HepG2 (cell line): ENCODE measurements around the gene GGA3. TPM values are rescaled to one million over a fixed set of nuclear protein-coding genes. Genes with fewer than 3 reads are reported as not detected.

Experiments
- BHLHE40 ChIP-seq: IDR thresholded peaks from 2 replicates; pipeline ENCODE4 v1.6.1; 2011; ENCODE audit warnings: low read length, improper control_type of control experiment
- CCDC6 ChIP-seq: sonication (generic); formaldehyde crosslinking; IDR thresholded peaks from 2 replicates; pipeline ENCODE4 v1.8.1; 2022; ENCODE audit warnings: mild to moderate bottlenecking, missing genetic modification reagents, moderate library complexity
- CHD2 ChIP-seq: IDR thresholded peaks from 2 replicates; pipeline ENCODE4 v1.6.1; 2011; ENCODE audit warnings: low read depth, low read length, improper control_type of control experiment
- CREM ChIP-seq, 2 experiments: sonication (generic) in 1 of 2; formaldehyde crosslinking in 1 of 2; IDR thresholded peaks; 2 replicates each; pipeline versions ENCODE4 v1.4.0 to v1.6.1; 2016 to 2020; ENCODE audit warnings: antibody characterized with exemption in 1 of 2, mild to moderate bottlenecking in 1 of 2, missing genetic modification reagents in 1 of 2
- FOXC1 ChIP-seq: sonication (generic); formaldehyde crosslinking; IDR thresholded peaks from 2 replicates; pipeline ENCODE4 v1.8.0; 2022; ENCODE audit warnings: mild to moderate bottlenecking, missing genetic modification reagents, borderline replicate concordance
- MIXL1 ChIP-seq: IDR thresholded peaks from 2 replicates; pipeline ENCODE4 v1.6.1; 2016
- NFIC ChIP-seq: IDR thresholded peaks from 2 replicates; pipeline ENCODE4 v1.6.1; 2012; ENCODE audit warnings: mild to moderate bottlenecking, low read length, inconsistent platforms
- PAF1 ChIP-seq: IDR thresholded peaks from 2 replicates; pipeline ENCODE4 v1.6.1; 2016; ENCODE audit warnings: missing genetic modification reagents, missing compliant biosample characterization
- PHF20 ChIP-seq: sonication (generic); formaldehyde crosslinking; IDR thresholded peaks from 2 replicates; pipeline ENCODE4 v1.5.0; 2020; ENCODE audit warnings: mild to moderate bottlenecking, missing genetic modification reagents
- RAD21 ChIP-seq: fragments of 450-650 bp; formaldehyde crosslinking; IDR thresholded peaks from 2 replicates; pipeline ENCODE4 v1.5.0; 2020; ENCODE audit warnings: mild to moderate bottlenecking
- RNF2 ChIP-seq: fragments of 450-650 bp; conservative IDR thresholded peaks from 2 replicates; pipeline ENCODE4 v1.6.1; 2016; ENCODE audit warnings: low read depth
- SAFB2 ChIP-seq: sonication (generic); formaldehyde crosslinking; IDR thresholded peaks from 2 replicates; pipeline ENCODE4 v1.5.1; 2020; ENCODE audit warnings: missing genetic modification reagents, low read depth, mild to moderate bottlenecking, borderline replicate concordance
- SMARCE1 ChIP-seq: fragments of 450-650 bp; IDR thresholded peaks from 2 replicates; pipeline ENCODE4 v1.6.1; 2017; ENCODE audit warnings: borderline replicate concordance
- SRSF9 ChIP-seq: fragments of 200-400 bp; formaldehyde crosslinking; IDR thresholded peaks from 2 replicates; pipeline ENCODE4 v1.6.1; 2018; ENCODE audit warnings: borderline replicate concordance, mild to moderate bottlenecking, low read depth, low read length; ENCODE audit not compliant: insufficient read depth, poor library complexity, severe bottlenecking
- WIZ ChIP-seq: sonication (generic); formaldehyde crosslinking; IDR thresholded peaks from 2 replicates; pipeline ENCODE4 v1.5.1; 2020; ENCODE audit warnings: mild to moderate bottlenecking, missing genetic modification reagents
- ZBTB1 ChIP-seq: sonication (generic); formaldehyde crosslinking; IDR thresholded peaks from 2 replicates; pipeline ENCODE4 v1.4.0; 2020; ENCODE audit warnings: missing genetic modification reagents, borderline replicate concordance
- ZNF205 ChIP-seq: IDR thresholded peaks from 2 replicates; pipeline ENCODE4 v1.6.1; 2018; ENCODE audit warnings: missing biosample characterization, missing genetic modification reagents
- ZNF225 ChIP-seq: sonication (generic); formaldehyde crosslinking; IDR thresholded peaks from 2 replicates; pipeline ENCODE4 v1.4.0; 2020; ENCODE audit warnings: mild to moderate bottlenecking, missing genetic modification reagents
- ZNF24 ChIP-seq: fragments of 450-650 bp; IDR thresholded peaks from 2 replicates; pipeline ENCODE4 v1.6.1; 2017; ENCODE audit warnings: antibody characterized with exemption, mild to moderate bottlenecking
- ZNF501 ChIP-seq: sonication (generic); formaldehyde crosslinking; IDR thresholded peaks from 2 replicates; pipeline ENCODE4 v1.5.1; 2020; ENCODE audit warnings: mild to moderate bottlenecking, moderate library complexity, missing genetic modification reagents
- polyA plus RNA-seq, 8 experiments: library from polyadenylated mRNA; depleted of rRNA in 3 of 8; stranded (reverse) in 7 of 8; unstranded in 1 of 8; fragments of >200 nt; fragmentation: Illumina TruSeq in 4 of 8; extraction: Trizol in 4 of 8; gene quantifications; 2 replicates each; pipeline versions ENCODE4 v1.2.1 to v1.2.3, GENCODE V29; 2011 to 2016; ENCODE audit warnings: low read depth in 4 of 8, missing spikeins in 1 of 8, mixed read lengths in 1 of 8; ENCODE audit not compliant: insufficient read depth in 1 of 8
- total RNA-seq, 5 experiments: library from RNA; depleted of rRNA; stranded (reverse); fragments of >200 nt; fragmentation: Illumina TruSeq; extraction: Trizol; gene quantifications; 2 replicates each; pipeline ENCODE4 v1.2.3, GENCODE V29; 2016; ENCODE audit warnings: low read depth in 1 of 5
- TF ChIP-seq, protein P1 (sequence below): sonication (generic); formaldehyde crosslinking; IDR thresholded peaks from 2 replicates; pipeline ENCODE4 v1.5.0; 2020; ENCODE audit warnings: missing genetic modification reagents
- TF ChIP-seq, protein P2 (sequence below): sonication (generic); formaldehyde crosslinking; IDR thresholded peaks from 2 replicates; pipeline ENCODE4 v1.4.0; 2020; ENCODE audit warnings: missing genetic modification reagents, borderline replicate concordance
- TF ChIP-seq, protein P3 (sequence below): sonication (generic); IDR thresholded peaks from 2 replicates; pipeline ENCODE4 v1.6.1; 2016; ENCODE audit warnings: low read depth, borderline replicate concordance
- TF ChIP-seq, protein P4 (sequence below): sonication (generic); formaldehyde crosslinking; IDR thresholded peaks from 2 replicates; pipeline ENCODE4 v1.4.0; 2020; ENCODE audit warnings: missing genetic modification reagents

The GGA3 gene
- total and polyA plus RNA-seq, 2 of the 13 experiments (the other 11 are each of a cell fraction or from before 2014, with no cell fraction given): 28.4 to 43.7 TPM

DNA sequence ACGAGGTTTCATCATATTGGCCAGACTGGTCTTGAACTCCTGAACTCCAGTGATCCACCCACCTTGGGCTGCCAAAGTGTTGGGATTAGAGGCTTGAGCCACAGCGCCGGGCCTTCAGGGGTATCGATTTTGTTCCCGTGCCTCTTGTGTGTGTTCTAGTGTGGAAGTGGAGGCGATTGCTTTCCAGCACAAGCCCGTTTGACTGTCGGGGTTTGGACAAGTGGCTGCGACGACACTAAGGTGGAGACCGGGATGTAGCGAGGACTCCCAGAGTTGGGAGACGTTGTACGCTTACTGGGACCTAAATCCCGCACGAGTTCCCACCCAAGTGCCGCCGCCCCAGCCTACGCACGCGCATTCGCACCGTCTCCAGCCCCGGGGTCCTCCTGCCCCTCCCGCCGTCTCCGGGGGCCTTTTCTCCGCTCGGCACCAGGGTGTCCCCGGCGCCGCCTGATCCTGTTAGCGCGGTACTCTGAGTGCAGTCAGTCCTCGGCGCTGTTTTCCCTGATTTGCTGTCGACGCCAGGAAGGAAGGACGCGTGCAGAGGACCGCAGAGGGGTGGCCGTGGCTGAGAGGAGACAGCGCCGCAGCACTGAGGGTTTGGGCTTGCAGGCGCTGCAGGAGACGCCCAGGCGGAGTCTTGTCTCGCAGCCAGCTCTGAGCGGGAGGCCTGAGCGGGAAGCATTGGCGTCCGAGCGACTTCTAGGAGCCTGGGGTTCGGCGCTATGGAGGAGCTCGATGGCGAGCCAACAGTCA is 56.2 kb downstream of the GGA3 start, which contains the start of gene NUP85 (continued):
- peak; percentile 77; the same call in 1 of the 2 replicates for TF ChIP-seq ZNF225
- peak; percentile 89 for TF ChIP-seq RNF2
- TF ChIP-seq FOXC1 (CRISPR knock-in tag): peak; percentile 21; the same call in 1 of the 2 replicates
- peak; percentile 87 for TF ChIP-seq PHF20 (CRISPR knock-in tag)
- TF ChIP-seq CREM (IDR thresholded peaks at IDR 0.05): peak; percentile 69; the same call in 1 of the 2 replicates
- no peak for TF ChIP-seq CREM (CRISPR knock-in tag; IDR thresholded peaks at IDR 0.05)
- peak; percentile 99 for TF ChIP-seq ZNF501 (CRISPR knock-in tag)
- TF ChIP-seq CHD2: peak; percentile 61; the same call in 1 of the 2 replicates
- TF ChIP-seq ZBTB1: no peak
- TF ChIP-seq, protein P1, sequence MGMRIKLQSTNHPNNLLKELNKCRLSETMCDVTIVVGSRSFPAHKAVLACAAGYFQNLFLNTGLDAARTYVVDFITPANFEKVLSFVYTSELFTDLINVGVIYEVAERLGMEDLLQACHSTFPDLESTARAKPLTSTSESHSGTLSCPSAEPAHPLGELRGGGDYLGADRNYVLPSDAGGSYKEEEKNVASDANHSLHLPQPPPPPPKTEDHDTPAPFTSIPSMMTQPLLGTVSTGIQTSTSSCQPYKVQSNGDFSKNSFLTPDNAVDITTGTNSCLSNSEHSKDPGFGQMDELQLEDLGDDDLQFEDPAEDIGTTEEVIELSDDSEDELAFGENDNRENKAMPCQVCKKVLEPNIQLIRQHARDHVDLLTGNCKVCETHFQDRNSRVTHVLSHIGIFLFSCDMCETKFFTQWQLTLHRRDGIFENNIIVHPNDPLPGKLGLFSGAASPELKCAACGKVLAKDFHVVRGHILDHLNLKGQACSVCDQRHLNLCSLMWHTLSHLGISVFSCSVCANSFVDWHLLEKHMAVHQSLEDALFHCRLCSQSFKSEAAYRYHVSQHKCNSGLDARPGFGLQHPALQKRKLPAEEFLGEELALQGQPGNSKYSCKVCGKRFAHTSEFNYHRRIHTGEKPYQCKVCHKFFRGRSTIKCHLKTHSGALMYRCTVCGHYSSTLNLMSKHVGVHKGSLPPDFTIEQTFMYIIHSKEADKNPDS: peak; percentile 53; the same call in 1 of the 2 replicates
- TF ChIP-seq, protein P2, sequence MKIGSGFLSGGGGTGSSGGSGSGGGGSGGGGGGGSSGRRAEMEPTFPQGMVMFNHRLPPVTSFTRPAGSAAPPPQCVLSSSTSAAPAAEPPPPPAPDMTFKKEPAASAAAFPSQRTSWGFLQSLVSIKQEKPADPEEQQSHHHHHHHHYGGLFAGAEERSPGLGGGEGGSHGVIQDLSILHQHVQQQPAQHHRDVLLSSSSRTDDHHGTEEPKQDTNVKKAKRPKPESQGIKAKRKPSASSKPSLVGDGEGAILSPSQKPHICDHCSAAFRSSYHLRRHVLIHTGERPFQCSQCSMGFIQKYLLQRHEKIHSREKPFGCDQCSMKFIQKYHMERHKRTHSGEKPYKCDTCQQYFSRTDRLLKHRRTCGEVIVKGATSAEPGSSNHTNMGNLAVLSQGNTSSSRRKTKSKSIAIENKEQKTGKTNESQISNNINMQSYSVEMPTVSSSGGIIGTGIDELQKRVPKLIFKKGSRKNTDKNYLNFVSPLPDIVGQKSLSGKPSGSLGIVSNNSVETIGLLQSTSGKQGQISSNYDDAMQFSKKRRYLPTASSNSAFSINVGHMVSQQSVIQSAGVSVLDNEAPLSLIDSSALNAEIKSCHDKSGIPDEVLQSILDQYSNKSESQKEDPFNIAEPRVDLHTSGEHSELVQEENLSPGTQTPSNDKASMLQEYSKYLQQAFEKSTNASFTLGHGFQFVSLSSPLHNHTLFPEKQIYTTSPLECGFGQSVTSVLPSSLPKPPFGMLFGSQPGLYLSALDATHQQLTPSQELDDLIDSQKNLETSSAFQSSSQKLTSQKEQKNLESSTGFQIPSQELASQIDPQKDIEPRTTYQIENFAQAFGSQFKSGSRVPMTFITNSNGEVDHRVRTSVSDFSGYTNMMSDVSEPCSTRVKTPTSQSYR: no peak
- TF ChIP-seq WIZ: peak; percentile 19; the same call in 1 of the 2 replicates
- no peak for TF ChIP-seq PAF1 (CRISPR knock-in tag)
- no peak; the same call in 1 of the 2 replicates for TF ChIP-seq ZNF205
- TF ChIP-seq, protein P3, sequence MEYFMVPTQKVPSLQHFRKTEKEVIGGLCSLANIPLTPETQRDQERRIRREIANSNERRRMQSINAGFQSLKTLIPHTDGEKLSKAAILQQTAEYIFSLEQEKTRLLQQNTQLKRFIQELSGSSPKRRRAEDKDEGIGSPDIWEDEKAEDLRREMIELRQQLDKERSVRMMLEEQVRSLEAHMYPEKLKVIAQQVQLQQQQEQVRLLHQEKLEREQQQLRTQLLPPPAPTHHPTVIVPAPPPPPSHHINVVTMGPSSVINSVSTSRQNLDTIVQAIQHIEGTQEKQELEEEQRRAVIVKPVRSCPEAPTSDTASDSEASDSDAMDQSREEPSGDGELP: peak; percentile 58
- peak; percentile 9; the same call in 1 of the 2 replicates for TF ChIP-seq RAD21 (CRISPR knock-in tag)
- peak; percentile 49; the same call in 1 of the 2 replicates for TF ChIP-seq SAFB2 (CRISPR knock-in tag)
- TF ChIP-seq CCDC6 (CRISPR knock-in tag): peak; percentile 97
- TF ChIP-seq, protein P4, sequence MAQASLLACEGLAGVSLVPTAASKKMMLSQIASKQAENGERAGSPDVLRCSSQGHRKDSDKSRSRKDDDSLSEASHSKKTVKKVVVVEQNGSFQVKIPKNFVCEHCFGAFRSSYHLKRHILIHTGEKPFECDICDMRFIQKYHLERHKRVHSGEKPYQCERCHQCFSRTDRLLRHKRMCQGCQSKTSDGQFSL (CRISPR knock-in tag): peak; percentile 67
- TF ChIP-seq NFIC: peak; percentile 43; the same call in 1 of the 2 replicates
- peak; percentile 52 for TF ChIP-seq BHLHE40
- no peak; the same call in 1 of the 2 replicates for TF ChIP-seq MIXL1 (CRISPR knock-in tag)
- no peak for TF ChIP-seq SRSF9
- no peak for TF ChIP-seq SMARCE1
- TF ChIP-seq ZNF24: no peak; the same call in 1 of the 2 replicates
